Hematopoietic multipotent progenitor cell treated with erythropoietin and hydrocortisone succinate and interleukin-3 and kit ligand, for 8 days (in vitro differentiated cells): Measurements from ENCODE around the gene SULT2A1.
"Not testable (repeated sequence)": the region's sequence is repeated elsewhere in the genome, so short reads cannot be mapped to it uniquely, and the experiment has no call there.

Experiments
- DNase-seq: peaks from one replicate; pipeline ENCODE4 v3.0.0-alpha.2; 2015

The SULT2A1 gene

DNA sequence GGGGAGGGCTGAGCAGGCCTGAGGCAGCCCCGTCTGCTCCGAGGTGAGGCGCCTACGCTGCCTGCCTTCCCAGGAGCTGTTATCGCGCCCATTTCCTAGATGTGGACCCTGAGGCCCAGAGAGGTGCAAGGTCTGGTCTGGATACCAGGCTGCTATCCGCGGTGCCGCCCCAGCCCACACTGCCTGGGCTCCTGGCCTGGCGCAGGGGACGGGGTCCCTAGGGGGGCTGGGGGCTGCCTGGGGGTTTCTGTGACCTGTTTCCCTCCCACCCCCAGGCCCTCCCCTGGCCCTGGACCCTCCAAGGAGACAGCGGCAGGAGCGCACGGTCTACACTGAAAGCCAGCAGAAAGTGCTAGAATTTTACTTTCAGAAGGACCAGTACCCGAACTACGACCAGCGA, 26.3 kb downstream of the SULT2A1 start:
- not testable (repeated sequence) for DNase-seq

DNA sequence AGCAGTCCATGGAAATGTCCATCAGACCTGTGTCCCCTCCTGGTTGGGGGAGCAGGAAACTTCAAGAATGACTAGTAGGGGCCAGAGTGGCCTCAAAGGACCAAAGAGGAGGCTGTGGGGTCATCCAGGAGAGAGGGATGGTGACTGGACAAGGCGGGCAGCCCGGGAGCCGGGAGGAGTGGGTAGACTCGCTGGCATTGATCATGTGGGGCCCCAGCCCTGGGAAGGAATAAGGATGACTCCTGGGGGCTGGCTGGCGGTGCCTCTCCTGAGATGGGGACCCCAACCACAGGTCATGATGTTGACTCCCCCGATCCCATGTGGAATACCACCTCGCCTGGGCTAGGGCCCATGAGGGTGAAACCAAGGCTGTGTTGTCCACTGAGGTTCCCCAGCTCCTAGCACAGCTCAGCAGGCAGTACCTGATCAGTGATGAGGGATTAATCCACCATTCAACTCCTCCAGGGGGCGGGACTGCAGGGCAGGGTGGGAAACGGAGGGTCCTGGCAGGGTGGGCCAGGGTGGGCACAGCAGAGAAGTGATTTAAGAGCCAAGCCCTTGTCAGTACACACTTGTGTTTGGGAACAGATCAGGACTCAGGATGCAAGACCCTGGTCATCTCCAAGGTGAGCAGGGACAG, 27.3 kb downstream of the SULT2A1 start, which contains the start of gene TPRX2:
Gene TPRX2 (plus strand): TSS at position 590 of the 640 bp plus-strand sequence. CDS start 12 bp downstream, at position 602.
- DNase-seq: not testable (repeated sequence)

DNA sequence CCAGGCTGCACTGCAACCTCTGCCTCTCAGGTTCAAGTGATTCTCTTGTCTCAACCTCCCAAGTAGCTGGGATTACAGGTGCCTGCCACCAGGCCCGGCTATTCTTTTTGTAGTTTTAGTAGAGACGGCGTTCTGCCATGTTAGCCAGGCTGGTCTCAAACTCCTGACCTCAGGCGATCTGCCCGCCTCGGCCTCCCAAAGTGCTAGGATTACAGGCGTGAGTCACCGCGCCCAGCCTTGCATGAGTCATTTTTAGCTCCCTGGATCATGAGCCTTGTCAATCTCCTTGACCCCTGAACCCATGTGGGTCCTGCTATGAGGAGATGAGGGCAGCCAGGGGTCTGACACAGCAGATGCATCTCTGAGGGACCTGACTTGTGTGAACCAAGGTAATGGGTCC, 27.9 kb downstream of the SULT2A1 start:
- not testable (repeated sequence) for DNase-seq

DNA sequence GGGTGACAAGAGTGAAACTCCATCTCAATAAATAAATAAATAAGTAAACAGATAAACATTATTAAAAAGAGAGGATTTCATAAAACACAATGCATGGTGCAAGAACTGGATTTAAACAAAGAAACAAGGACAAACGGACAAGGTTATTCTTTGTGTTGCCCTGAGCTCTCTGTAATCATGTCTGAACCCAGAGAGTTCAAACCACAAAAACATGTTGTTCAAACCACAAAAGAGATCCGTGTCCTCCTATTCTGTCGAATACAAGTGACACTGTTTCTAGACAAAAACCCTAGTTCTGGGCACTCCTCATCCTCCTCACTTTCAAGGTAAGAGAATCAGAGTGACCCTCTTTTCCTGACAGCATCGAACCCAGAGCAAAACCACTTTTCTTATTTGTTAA, 31.7 kb downstream of the SULT2A1 start:
- no peak for DNase-seq

DNA sequence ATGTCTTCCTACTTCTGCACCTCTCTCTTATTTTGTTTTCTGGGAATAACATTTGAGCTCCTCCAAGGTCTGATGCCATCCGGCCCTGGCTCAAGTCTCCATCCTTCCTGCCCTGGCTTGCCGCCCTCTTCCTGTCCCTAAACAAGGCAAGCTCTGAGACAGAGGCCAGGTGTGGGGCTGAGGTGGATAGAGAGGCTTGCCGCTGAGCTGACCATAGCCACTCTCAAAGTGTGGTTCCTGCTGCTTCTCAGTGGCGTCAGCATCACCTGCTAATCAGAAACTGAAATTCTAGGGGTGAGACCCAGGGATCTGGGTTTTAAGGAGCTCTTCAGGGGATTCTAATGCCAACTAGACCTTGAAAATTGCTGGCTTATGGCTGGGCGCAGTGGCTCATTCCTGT, 33.1 kb downstream of the SULT2A1 start:
- DNase-seq: no peak

DNA sequence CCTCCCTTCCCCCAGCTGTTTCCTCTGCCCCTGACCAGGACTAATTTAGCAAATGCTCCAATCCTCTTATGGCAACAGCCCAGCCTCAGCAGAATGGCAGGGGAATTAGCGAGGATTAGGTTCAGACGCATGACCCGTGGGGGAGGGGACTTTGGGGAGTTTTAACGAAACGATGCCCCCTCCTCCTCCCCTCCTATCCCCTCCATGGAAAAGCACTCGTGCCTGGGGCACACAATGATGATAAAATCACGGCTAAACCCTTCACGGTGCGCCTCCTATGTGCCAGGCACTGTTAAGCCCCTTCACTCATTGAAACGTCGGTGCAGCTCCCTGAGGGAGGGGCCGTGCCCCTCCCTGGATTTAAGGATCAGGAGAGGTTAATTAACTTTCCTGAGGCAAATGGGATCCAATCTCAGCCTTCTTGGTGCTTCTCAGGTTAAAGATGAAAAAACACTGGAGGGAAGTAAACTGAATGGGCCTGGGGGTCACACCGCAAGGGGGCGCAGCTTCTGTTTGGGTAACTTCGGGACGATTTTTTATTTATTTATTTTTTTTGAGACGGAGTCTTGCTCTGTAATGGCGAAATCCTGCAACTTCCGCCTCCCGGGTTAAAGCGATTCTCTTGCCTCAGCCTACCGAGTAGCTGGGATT, 37.2 kb downstream of the SULT2A1 start:
- peak; percentile 13 for DNase-seq

DNA sequence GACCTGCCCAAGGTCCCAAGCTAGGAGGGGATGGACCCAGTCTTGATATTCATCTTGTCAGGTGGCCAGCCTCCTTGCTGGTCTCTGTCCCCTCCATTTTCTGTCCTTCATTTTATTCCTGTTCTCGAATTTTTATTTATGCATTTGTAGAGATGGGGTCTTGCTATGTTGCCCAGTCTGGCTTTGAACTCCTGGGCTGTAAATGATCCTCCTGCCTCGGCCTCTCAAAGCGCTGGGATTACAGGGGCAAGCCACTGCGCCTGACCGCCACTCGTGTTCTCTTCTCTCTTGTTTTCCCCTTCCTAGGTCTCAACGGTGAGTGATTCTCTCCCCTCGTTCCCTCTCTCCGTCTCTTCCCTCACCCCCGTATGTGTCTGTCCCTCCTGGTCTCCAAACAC, 37.7 kb downstream of the SULT2A1 start:
- DNase-seq: no peak

DNA sequence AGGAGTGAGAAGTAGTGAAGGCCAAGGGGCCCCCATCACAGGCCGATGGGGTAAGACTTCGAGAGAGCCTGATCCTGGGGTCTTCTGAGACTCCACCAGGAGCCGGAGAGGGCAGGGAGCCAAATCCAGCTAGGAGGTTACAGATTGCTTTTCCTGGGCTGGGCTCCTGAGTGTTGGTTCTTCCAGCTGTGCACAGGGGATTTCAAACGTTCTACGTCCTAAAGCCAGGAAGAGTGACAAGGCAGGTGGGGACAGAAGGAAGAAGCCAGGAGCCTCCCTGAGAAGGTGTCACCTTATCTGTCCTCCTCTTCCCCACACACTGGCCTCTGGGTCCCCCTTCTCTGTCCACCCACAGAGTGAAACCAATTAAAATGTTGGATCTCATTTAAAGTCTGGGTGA, 43.2 kb downstream of the SULT2A1 start:
- DNase-seq: no peak

DNA sequence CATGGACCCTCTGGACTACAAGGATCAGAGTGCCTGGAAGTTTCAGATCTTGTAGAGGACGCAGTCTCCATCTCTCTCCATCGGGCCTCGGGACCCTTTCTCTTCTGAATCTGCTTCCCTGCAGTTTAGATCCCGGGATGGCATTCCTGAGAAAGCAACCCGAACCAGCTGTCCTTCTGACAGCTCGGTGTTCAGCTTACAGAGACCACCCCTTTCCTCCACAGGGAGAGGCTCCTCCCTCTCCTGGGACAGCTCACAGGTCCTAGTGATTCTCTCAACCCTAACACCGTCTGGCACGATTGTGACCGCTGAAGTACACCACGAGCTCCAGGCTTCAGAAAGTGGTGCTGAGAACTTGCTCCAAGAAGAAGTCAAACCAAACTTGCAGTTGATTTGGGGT, 46.2 kb downstream of the SULT2A1 start:
- no peak for DNase-seq

DNA sequence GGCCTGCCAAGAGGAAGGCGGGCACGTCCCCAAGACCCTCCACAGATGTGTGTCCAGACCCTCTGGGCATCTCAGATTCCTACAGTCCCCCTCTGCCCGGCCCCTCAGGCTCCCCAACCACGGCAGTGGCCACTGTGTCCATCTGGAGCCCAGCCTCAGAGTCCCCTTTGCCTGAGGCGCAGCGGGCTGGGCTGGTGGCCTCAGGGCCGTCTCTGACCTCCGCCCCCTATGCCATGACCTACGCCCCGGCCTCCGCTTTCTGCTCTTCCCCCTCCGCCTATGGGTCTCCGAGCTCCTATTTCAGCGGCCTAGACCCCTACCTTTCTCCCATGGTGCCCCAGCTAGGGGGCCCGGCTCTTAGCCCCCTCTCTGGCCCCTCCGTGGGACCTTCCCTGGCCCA, 46.7 kb downstream of the SULT2A1 start:
- no peak for DNase-seq

DNA sequence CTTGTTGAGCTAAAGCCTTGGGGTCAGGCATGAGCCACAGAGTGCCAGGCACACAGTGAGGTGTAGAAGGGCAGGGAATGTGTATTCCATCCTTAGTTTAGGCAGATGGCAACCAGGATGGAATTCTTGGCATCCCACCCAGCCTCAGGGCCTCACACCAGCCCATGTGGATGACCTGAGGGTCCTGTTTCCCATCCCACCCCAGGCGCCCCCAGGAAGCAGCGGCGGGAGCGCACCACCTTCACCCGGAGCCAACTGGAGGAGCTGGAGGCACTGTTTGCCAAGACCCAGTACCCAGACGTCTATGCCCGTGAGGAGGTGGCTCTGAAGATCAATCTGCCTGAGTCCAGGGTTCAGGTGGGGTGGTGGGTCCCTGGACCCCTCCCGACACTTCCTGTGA, 50.1 kb downstream of the SULT2A1 start:
- DNase-seq: no peak

DNA sequence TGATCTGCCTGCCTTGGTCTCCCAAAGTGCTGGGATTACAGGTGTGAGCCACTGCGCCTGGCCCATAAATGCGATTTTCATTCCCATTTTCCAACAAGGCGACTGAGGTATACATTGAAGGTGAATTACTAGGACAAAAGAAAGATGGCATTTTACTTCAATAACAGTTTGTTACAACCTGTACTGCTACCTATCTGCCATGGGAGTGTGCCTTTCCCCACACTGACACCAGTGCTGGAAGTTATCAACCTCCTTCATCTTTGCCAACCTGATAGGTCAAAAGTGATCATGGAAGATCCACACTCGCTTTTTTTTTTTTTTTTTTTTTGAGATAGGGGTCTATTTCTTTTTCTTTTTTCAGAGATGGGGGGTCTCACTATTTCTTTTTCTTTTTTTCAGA, 53.4 kb downstream of the SULT2A1 start:
- no peak for DNase-seq

DNA sequence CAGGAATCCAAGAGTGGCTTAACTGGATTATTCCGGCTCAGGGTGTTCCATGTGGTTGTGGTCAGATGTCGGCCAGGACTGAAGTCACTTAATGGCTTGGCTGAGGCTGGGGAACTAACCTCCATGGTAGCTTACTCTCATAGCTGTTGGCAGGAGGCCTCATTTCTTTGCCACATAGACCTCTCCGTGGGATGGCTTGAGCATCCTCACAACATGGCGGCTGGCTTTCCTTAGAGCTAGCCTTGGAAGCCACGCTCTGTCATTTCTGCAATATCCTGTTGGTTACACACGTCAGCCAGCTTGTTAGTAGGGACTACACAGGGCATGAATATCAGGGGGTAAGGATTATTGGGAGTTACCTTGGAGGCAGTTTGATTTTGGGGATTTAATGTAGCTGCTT, 59.3 kb downstream of the SULT2A1 start:
- DNase-seq: no peak

DNA sequence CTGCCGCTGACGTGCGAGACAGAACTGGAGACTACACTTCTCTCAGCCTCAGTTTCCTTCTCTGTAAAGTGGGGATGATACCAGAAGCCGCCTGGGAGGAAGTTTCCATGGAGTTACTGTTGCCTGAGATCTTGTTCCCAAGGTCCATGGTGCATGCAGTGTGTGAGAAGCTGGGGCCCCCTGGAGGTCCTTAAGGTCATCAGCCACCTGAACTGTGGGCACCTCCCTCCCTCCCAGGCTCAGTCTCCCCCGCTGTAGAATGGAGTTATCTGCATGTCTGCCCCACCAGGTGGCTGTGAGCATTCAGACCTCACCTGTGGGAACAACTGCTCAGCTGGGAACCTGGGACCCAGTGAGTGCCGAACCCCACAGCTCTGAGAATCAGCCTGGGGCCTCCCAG, 61.7 kb downstream of the SULT2A1 start:
- DNase-seq: no peak

DNA sequence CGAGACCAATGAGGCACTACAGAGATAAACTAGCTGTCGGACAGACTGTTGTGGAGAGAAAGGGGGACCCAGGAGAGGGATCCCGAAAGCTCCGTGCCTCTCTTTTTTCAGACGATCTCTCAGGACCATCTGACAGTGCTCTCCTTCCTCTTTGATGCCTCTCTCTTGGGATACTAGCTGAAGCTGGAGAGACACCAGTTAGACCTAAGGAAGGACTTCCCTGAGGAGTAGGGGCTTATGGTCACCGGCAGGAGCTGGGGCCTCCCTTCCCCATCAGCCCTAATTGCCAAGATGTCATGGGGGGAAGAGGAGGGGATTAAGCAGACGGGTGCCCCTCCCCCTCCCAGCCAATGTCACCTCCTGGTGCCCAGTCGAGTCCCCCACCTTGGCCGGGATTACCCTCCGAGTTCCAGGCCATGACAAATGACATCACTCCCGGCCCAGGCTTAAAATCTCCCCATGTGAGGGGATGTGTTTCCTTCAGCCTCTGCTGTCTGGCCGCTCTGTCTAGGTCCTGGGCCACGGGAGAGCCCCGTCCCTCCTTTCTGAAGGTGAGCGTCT, 64.6 kb downstream of the SULT2A1 start, which contains the start of gene CRX:
Gene CRX (plus strand): TSS at position 478 of the 561 bp plus-strand sequence. CDS start 12,507 bp downstream, outside the sequence.
- DNase-seq: no peak
